ACHN (cell line): Measurements from ENCODE around the gene NDUFB10.
"Not testable (repeated sequence)": the region's sequence is repeated elsewhere in the genome, so short reads cannot be mapped to it uniquely, and the experiment has no call there.

Source experiments
- DNase-seq: peaks from one replicate; pipeline ENCODE4 v3.0.0-alpha.2; 2015
- in situ Hi-C: cut with HindIII; loops from 2 replicates; pipeline ENCODE4 v1.10.0; 2017; ENCODE audit warnings: low sequenced_read_pairs, low pct_ligation_motif_present, low pct_unique_long_range_greater_than_20kb

The NDUFB10 gene

DNA sequence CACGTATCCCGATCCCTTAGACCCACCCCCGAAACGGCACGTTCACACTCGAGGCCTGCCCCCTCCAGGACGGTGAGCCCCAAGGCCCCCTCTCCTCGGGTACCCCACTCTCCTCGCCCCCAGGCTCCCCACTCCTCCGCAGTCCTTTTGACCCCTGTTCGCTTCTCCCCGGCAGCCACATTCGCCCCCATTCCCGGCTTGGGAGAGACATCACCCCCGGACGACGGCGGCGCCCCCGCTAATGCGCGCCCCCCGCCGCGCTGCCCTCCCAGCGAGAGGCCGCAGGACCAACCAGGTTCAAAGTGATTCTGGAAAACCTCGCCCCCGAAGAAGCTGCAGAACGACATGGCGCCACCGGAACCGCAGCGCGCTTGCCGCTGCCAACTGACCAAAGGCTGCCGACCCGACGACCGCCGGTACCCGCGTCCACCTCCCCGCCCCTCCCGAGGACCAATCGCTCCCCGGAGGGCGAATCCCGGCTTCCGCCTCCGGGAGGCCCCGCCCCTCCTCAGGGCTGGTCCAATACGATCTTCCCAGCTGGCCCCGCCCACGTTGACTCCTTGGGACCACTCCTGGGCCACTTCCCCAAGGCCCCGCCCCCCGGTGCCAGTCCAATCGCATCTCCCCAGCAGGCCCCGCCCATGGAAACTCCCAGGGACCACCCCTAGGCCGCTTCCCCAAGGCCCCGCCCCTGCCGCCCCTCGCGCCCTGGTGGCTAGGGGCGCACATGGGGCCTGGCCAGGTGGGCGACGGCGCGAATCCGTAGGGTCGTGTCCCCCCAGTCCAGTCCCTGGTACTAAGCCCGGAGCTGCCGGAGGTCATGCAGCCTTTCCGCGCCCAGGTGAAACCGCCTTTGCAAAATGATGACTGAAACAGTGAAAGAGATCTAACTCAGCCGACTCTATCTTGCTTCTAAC lies 16.3 kb upstream of the NDUFB10 start, which contains the start of gene MSRB1:
Gene MSRB1 (minus strand): TSS at position 390 of the 917 bp plus-strand sequence. CDS start 43 bp downstream, at position 347.
- DNase-seq = peak; percentile 100
- in situ Hi-C loops = no loop called here

DNA sequence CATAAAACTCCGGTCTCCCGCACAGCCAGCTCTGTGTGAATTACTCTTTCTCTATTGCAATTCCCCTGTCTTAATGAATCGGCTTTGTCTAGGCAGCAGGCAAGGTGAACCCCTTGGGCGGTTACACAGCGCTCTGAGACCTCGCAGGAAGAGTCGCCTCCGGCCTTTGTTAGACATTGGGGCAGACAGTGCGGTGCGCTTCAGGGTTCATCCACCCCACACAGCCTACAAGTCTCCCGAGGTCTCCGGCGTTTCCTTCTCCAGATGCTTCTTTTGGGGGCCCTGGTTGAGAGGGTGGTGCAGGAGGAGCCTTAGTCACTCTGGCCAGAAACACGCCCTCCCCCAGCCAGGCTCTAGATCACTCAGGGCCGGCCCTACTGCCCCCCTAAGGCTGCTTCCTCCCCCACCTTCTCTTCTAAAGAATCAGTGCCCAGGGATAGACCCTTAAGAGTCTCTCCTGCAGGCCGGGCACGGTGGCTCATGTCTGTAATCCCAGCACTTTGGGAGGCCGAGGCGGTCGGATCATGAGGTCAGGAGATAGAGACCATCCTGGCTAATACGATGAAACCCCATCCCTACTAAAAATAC lies 14.6 kb upstream of the NDUFB10 start:
- in situ Hi-C loops = no loop called here
- DNase-seq = no peak

DNA sequence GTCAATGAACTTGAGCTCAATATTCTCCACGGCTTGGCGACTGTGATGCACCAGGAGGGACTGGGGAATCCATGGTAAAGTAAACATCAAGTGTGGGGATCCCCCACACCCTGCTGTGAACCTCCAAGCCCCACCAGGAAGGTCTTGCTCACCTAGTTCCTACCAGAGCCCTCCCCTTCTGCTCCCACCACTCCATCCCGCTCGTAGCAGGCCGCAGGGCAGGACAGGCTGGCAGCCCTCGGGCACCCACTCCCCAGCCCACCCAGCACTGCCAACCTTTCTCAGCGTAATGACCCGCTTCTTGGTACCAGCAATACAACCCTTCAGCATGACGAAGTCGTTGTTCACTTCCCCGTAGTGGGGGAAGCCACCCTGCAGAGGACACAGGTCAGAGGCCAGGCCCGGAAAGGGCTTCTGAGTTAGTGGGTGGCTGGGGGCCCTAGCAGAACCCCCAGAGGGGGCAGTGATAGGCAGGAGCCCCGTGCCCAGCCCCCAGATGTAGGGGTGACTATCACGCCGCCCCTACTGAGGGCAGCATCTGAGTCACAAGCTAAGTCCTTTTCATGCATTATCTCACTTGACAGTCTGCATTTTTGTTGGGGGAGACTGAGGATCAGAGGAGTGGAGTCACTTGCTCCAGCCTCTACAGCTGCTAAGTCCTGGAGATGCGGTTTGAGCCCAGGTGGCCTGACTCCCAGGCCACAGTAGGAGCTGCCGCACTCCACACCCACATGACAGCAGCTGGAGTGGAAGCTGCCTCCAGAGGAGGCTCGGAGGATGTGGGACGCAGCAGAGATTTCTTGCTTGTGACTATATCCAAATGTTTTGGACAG lies 13.6 kb upstream of the NDUFB10 start:
- in situ Hi-C loops = no loop called here
- no peak for DNase-seq

DNA sequence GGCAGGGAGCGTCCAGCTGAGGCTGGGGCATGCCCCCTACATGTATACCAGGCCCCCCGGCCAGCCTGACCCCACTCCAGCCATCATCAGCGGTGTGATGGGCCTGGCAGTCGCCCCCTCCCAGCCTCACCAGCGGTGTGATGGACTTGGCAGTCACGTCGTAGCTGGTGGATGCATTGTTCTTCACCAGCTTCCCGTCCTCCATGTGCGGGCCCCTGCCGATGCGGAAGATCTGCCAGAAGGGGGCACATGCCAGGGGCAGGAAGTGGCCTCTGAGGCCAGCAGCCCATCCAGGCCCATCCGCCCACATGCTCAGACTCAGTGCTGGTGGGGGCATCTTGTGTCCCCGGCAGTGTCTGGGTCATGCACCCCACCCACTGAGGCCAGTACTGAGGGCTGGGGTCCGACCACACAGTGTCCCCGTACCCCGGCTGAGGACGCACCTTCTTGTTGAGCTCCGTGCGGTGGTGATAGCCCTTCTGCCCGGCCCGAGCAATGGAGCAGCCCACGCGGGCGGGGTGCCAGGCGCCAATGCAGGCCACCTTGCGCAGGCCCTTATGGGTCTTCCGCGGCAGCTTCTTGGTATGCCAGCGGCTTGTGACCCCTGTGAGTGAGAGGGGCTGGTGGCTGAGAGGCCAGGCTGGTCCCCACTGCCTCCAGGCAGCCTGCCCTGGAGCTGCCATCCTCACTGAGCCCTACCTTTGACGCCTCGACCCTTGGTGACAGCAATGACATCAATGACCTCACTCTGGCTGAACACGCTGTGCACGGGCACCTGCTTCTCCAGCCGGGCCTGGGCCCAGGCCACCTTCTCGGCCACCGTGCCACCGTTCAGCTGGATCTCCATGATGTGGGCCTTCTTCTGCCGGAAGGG lies 12.6 kb upstream of the NDUFB10 start:
- in situ Hi-C loops = no loop called here
- no peak for DNase-seq

DNA sequence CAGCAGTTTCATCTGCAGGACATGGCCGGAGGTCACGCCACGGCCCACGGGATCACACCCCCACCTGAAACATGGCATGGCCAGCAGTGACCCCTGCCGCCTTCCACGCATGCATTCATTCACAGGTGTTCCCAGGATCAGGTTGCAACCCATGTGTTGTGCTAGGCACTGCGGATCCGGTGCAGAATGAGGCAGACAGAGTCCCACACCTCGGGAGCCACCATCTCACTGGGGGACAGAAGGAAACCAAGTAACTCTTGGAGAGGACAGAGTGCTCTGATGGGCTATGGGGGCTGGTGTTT lies 12.0 kb upstream of the NDUFB10 start:
- no peak for DNase-seq
- in situ Hi-C loops = no loop called here

DNA sequence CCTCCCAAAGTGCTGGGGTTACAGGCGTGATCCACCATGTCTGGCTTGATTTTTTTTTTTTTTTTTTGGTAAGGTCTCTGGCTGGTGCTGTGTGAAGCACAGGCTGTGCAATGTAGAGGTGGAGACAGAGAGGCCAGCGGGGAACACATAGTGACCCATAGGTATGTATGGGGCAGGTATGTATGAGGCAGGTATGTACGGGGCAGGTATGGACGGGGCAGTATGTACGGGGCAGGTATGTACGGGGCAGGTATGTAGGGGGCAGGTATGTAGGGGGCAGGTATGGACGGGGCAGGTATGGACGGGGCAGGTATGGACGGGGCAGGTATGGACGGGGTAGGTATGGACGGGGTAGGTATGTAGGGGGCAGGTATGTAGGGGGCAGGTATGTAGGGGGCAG lies 9.8 kb upstream of the NDUFB10 start:
- DNase-seq = no peak
- in situ Hi-C loops = no loop called here

DNA sequence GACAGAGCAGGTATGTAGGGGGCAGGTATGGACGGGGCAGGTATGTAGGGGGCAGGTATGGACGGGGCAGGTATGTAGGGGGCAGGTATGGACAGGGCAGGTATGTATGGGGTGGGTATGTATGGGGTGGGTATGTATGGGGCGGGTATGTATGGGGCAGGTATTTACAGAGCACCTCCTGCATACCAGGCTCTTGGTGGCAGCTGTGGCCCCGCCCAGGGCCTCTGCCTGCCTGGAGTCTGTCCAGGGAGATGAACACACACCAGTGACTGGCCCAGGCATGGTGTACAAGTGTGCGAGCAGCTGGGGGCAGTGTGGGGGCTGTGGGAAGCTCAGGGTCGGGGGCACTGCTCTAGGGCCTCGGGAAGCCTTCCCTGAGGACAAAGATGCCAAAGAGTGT lies 9.3 kb upstream of the NDUFB10 start:
- DNase-seq = no peak

DNA sequence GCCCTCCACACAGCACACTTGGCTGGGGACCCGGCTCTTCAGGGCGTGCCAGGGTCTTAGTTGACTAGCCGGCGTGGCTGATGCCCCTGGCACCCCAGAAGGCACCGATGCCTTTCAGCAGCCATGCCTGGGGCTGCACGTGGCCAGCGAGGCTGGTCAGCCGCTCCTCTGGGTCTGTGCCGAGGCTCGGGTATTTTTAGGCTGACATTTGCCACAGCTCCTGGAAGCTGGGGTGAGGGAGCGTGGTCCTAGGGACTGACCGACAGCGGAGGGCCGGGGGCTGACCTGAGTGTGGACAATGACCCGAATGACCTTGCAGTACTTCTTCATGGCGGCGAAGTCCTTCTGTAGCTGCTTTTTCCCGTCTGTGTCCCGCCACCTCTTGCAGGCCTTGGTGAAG lies 8.8 kb upstream of the NDUFB10 start:
- in situ Hi-C loops = no loop called here
- DNase-seq = no peak

More for the DNA sequence above, 9.3 kb upstream of the NDUFB10 start:
- in situ Hi-C loops = no loop called here

DNA sequence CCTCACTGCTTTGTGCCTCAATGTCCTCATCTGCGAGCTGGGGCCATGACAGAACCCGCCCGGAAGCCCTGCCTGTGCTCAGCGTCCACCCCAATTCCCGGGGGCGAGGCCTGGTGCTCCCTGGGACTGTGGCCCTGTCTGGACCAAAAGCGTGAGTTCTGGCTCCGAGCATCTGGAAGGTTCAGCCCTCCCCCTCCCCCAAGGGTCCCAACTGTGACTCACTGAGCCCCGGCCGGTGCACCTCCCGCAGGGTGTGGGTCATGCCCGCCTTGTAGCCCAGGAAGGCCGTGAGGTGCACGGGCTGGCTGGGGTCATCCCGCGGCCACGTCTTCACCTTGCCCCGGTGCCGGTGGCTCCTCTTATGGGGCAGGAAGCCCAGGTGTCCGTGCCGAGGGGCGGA lies 5.6 kb upstream of the NDUFB10 start:
- in situ Hi-C loops = no loop called here

DNA sequence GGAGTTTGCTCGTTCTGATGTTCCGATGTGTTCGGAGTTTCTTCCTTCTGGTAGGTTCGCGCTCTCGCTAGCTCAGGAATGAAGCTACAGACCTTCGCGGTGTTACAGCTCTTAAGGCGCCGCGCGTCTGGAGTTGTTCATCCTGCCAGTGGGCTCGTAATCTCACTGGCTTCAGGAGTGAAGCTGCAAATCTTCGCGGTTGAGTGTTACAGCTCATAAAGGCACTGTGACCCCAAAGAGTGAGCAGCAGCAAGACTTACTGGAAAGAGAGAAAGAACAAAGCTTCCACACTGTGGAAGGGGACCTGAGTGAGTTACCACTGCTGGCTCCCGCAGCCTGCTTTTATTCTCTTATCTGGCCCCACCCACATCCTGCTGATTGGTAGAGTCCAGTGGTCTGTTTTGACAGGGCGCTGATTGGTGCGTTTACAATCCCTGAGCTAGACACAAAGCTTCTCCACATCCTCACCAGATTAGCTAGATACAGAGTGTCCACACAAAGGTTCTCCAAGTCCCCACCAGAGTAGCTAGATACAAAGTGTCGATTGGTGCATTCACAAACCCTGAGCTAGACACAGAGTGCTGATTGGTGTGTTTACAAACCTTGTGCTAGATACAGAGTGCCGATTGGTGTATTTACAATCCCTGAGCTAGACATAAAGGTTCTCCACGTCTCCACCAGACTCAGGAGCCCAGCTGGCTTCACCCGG lies 1.8 kb upstream of the NDUFB10 start:
- in situ Hi-C loops = loop anchor here (5.0 kb wide), 1 partner anchor 90 kb away; no protein-coding TSS in a partner anchor
- not testable (repeated sequence) for DNase-seq

More for the DNA sequence above, 5.6 kb upstream of the NDUFB10 start:
- no peak for DNase-seq

DNA sequence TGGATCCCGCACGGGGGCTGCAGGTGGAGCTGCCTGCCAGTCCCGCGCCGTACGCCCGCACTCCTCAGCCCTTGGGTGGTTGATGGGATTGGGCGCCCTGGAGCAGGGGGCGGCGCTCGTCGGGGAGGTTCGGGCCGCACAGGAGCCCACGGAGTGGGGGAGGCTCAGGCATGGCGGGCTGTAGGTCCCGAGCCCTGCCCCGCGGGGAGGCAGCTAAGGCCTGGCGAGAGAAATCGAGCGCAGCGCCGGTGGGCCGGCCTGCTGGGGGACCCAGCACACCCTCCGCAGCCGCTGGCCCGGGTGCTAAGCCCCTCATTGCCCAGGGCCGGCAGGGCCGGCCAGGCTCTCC lies 1.2 kb upstream of the NDUFB10 start:
- DNase-seq = not testable (repeated sequence)
- in situ Hi-C loops = loop anchor here (5.0 kb wide), 1 partner anchor 91 kb away; no protein-coding TSS in a partner anchor

DNA sequence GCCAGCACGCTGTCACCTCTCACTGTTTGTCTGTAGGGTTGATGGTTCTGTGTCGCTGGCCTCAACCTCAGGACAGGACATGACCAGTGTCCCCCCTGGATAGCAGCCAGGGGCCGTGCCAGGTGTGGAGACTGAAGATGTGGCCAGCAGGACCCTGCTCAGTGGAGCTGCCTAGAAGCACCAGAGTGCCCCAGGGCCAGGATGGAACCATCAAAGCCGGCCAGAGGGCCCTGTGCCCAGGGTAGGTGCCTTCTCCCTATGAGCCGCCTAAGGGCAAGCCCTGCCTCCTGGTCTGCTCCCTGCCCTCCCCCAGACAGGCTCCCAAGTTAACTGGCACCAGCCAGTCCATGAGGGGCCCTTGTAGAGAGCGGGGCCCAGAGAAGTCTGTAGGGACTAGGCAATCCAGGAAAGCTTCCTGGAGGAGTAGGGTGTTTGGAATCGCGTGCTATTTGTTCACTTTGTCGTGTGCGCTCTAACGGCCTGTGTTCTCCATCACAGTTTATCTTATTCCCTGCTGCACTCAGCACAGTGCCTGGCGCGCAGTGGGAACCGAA lies 546 bp upstream of the NDUFB10 start:
- no peak for DNase-seq
- in situ Hi-C loops = loop anchor here (5.0 kb wide), 1 partner anchor 91 kb away; no protein-coding TSS in a partner anchor

DNA sequence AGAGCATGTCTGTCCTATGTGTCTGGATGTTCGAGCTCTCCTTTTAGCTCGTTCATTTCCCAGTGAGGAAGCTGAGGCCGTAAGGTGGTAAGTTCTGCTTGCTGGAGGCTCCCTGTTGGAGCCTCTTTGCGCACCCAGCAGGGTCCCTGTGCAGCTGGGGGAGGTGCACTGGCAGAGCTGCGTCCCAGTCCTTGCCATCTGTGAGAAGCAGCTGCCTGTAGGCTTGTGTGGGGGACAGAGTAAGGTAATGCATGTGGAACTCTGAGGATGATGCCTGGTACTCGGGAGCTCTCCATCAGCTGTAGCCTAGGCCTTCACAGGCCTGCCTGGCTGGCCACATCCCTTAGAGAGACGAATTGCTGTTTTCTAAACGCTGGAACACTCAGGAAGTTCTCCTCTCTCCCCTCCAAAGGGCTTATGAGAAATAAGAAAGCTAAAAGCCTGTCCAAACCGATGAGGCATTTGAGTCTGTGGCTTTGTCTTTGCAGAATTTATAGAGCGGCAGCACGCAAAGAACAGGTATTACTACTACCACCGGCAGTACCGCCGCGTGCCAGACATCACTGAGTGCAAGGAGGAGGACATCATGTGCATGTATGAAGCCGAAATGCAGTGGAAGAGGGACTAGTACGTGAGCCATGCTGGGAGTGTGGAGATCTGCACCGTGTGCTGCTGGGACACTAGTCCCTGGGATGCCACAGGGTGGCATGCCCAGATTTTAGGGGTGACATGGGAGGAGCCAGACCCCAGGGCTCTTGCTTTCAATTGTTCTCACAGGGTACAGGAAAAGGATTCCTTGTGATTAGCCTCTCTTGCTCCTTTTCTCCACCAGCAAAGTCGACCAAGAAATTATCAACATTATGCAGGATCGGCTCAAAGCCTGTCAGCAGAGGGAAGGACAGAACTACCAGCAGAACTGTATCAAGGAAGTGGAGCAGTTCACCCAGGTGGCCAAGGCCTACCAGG lies 1.6 kb downstream of the NDUFB10 start:
- peak; percentile 54 for DNase-seq
- in situ Hi-C loops = no loop called here

DNA sequence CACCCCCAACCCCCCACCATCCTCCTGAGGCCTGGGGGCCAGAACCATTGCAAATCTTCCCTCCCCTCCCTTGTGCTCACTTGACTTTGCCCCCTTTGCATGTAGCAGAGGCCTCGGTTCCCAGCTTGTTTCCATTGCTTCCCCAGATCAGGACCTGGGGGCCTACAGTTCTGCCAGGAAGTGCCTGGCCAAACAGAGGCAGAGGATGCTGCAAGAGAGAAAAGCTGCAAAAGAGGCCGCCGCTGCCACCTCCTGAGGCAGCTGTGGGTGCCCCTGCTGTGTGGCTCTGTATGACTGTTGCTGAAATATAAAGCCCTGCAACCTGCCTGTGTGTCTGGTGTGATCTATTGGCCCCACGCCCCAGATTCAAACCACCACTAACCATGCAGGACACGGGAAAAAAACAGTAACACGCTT lies 2.3 kb downstream of the NDUFB10 start:
- in situ Hi-C loops = no loop called here
- DNase-seq = no peak

DNA sequence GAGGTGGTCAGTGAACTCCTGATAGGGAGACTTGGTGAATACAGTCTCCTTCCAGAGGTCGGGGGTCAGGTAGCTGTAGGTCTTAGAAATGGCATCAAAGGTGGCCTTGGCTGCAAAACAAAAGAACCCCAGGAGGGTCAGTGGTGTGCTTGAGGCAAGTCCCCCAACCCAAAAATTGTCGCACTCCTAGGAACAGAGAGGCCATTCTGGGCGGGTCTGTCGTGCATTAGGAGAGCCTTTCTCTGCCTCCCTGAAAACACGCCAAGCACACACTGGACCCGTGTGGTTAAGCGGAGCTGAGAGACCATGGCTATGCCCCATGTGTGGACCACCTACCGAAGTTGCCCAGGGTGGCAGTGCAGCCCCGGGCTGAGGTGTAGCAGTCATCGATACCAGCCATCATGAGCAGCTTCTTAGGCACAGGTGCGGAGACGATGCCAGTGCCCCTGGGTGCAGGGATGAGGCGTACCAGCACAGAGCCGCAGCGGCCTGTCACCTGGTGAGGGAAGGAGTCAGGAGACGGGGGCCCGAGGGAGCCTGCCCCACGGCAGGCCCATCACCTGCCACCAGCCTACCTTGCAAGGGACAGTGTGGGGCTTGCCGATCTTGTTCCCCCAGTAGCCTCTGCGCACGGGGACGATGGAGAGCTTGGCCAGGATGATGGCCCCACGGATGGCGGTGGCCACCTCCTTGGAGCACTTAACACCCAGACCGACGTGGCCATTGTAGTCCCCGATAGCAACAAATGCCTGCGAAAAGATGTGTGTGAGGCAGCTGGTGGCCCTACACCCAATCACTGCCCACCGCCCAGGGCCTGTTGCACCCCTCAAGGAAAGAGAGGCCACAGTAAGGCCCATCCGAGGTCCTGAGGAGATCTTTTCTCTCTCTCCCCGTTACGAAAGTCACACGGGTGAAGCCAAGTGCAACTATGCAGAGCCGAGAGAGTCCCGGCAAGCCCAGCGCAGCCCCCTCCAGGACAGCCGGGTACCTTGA lies 3.1 kb downstream of the NDUFB10 start:
- in situ Hi-C loops, DNase-seq: not testable (repeated sequence)
